Choroid plexus epithelial cell (primary cell): ENCODE data around the gene ZBTB38.

Experiments
- DNase-seq: peaks from one replicate; pipeline ENCODE4 v3.0.0-alpha.2; 2010; ENCODE audit warnings: low read depth
- H3K4me3 ChIP-seq: 2 replicates; pipeline ENCODE4 v1.5.1; 2011; ENCODE audit warnings: low read depth, mild to moderate bottlenecking, control low read depth, low read length, moderate library complexity
- TF ChIP-seq, protein P1 (sequence below): conservative IDR thresholded peaks from 2 replicates; pipeline ENCODE4 v1.5.1; 2011; ENCODE audit warnings: low read depth, mild to moderate bottlenecking, control low read depth, inconsistent platforms, low read length, moderate library complexity

ZBTB38 gene, protein sequence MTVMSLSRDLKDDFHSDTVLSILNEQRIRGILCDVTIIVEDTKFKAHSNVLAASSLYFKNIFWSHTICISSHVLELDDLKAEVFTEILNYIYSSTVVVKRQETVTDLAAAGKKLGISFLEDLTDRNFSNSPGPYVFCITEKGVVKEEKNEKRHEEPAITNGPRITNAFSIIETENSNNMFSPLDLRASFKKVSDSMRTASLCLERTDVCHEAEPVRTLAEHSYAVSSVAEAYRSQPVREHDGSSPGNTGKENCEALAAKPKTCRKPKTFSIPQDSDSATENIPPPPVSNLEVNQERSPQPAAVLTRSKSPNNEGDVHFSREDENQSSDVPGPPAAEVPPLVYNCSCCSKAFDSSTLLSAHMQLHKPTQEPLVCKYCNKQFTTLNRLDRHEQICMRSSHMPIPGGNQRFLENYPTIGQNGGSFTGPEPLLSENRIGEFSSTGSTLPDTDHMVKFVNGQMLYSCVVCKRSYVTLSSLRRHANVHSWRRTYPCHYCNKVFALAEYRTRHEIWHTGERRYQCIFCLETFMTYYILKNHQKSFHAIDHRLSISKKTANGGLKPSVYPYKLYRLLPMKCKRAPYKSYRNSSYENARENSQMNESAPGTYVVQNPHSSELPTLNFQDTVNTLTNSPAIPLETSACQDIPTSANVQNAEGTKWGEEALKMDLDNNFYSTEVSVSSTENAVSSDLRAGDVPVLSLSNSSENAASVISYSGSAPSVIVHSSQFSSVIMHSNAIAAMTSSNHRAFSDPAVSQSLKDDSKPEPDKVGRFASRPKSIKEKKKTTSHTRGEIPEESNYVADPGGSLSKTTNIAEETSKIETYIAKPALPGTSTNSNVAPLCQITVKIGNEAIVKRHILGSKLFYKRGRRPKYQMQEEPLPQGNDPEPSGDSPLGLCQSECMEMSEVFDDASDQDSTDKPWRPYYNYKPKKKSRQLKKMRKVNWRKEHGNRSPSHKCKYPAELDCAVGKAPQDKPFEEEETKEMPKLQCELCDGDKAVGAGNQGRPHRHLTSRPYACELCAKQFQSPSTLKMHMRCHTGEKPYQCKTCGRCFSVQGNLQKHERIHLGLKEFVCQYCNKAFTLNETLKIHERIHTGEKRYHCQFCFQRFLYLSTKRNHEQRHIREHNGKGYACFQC (N-terminal part only)

DNA sequence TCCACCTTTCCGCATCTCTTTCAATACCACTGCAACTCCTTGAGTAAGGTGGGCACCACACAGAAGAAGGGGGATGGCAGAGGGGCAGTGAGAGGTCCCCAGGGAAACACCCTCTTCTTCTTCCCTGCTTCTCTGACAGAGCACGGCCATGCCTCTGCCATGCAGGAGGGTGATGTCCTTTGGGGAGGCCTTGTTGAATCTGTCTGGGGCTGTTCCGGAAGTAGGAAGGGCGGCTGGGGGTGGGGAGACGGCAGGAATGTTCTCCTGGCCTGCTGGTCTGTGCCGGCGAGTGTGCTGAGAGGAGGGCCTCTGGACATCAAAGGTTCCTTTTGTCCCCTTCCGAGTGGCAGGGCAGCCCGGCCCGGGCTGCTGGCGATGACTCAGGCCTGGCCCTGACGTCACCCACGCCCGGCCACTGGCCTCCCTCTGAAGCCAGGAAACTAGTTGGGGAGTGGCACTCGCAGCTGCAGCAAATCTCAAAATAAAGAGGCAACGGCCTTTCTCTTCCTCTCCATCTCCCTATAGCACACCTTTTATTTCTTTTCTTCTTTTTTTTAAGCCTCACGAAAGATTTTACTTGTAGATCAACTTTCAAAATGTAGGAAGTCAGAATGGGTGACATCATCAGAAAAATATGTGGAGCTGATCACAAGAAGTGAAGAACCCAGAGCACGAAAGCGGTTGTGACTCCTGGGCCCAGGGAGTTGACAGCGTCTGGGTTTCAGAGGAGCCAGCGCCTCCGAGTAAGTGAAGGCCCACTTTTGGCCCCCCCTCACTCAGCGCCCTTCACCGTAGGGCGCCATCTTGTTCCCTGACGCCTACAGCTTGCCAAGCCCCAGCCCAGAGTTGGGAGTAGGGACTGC, at the start of gene ZBTB38:
TSS of gene ZBTB38 (plus strand) at position 443 of the 863 bp plus-strand sequence. CDS start 73,885 bp downstream, outside the sequence.
- H3K4me3 ChIP-seq = peak within 1 kb of the TSS; percentile 42
- peak; percentile 94 for DNase-seq
- TF ChIP-seq, protein P1, sequence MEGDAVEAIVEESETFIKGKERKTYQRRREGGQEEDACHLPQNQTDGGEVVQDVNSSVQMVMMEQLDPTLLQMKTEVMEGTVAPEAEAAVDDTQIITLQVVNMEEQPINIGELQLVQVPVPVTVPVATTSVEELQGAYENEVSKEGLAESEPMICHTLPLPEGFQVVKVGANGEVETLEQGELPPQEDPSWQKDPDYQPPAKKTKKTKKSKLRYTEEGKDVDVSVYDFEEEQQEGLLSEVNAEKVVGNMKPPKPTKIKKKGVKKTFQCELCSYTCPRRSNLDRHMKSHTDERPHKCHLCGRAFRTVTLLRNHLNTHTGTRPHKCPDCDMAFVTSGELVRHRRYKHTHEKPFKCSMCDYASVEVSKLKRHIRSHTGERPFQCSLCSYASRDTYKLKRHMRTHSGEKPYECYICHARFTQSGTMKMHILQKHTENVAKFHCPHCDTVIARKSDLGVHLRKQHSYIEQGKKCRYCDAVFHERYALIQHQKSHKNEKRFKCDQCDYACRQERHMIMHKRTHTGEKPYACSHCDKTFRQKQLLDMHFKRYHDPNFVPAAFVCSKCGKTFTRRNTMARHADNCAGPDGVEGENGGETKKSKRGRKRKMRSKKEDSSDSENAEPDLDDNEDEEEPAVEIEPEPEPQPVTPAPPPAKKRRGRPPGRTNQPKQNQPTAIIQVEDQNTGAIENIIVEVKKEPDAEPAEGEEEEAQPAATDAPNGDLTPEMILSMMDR = no peak

DNA sequence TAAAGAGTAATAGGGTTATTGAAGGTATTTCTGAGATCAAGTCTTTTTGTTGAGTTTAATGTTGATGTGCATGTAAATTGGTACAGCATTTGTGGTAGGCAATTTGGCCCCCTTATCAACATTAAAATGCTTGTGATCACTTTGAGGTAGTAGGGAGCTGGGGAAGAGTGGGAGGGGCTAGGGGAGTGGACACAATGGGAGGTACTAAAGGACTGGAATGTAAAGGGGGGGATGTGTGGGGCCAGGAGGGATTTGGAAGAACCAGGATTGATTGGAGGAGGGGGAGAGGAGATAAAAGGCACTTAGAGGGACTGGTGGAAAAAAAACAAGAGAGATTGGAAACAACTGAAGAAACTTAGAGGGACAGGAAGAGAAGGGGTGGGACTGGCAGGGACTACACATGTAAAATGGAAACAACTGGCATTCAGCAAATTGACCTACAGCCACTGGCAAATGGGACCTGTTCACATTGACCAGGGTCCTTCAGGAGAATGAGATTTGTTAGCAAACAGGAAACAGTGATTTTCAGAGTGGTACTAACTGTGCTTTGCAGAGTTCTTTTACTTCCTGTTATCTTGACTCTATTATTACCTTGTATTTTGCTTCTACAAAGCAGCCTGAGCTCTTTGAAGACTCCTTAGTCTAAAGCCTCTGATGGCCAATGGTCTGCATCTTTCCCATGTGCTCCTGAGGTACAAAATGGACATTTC, 47.8 kb upstream of the ZBTB38 start:
- no peak for DNase-seq
- no peak overlapping the region for H3K4me3 ChIP-seq

DNA sequence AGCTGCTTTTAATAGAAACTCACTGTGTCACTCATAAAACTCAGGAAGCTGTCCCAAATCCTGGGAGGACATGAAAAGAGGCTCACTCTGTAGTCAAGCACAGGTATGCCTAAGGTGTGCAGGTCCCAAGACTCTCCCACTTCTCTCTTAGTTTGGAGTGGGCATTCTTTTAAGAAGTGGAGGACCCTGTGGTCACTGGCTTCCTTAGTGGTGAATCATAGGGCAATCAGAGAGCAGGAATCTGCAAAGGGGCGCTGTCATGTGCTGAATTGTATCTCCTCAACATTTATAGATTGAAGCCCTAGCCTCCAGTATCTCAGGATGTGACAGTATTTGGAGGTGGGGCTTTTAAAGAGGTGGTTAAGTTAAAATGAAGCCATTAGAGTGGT, 47.2 kb upstream of the ZBTB38 start:
- peak; percentile 57 for DNase-seq
- H3K4me3 ChIP-seq = no peak overlapping the region
- TF ChIP-seq, protein P1 = no peak

More for the DNA sequence above, 47.8 kb upstream of the ZBTB38 start:
- TF ChIP-seq, protein P1 = no peak

DNA sequence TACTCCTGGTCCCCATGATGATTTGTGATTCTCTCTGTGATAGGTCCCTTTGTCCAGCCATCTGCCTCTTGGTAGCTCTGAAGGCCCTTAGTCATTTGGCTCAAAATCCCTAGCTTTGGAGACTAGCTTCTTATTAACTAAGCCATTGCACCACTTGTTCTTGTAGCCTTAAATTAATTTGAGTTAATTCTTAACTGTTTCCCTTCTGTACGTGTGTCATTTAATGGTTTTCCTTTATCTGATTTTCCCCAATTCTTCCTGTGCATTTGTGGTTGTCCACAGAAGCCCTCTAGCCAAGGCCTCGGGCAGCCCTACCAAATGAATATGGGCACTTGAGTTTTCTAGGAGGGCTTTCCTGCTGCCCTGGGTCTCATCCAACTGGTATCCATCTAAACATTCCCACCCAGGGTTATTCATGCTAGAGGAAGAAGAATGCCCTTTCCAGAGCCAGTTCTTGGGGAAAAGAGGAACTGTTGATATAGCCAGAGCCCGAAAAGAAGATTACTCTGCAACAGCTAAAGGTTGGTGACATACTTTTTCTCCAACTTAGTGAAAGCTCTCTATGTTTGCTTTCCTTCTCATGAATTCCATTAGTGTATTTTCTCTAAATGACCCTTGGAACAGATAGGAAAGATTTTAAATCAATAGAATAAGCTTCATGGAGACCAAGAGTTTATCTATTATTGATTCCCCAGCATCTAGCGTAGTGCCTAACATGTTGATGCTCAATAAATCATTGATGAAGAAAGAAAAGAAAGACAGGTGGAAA, 44.2 kb upstream of the ZBTB38 start:
- H3K4me3 ChIP-seq = no peak overlapping the region
- no peak for DNase-seq
- TF ChIP-seq, protein P1 = no peak

DNA sequence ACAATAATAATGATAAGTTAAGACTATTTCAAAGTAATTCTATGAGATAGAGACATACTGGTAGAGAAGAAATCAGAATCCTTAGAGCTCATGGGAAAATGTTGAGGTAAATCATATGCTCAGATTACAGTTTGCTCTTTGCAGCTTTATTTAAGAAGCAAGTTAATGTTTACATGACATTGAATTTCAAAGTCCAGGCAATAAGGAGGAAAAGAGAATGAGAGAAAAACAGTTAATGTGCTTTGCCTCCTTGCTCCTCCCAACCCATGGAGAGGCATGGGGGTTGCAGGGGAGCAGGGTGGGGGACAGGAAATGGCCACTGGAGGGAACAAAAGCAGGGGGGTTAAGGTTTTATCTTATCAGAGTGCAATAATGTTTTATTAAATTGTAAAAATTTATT, 42.2 kb upstream of the ZBTB38 start:
- no peak for DNase-seq
- TF ChIP-seq, protein P1 = no peak
- no peak overlapping the region for H3K4me3 ChIP-seq
